SK-N-SH treated with all-trans-retinoic acid at 6 μM for 48 hours (cell line): Measurements from ENCODE around the gene PRTFDC1.

Experiments
- ATAC-seq: fragments of 200-7000 bp; cut with Tn5 transposase; 3 replicates; pipeline ENCODE4 v1.9.1; 2020; ENCODE audit warnings: mild to moderate bottlenecking, moderate library complexity
- ARNTL ChIP-seq: fragments of 450-650 bp; formaldehyde crosslinking; IDR thresholded peaks from 2 replicates; pipeline ENCODE4 v1.5.0; 2020; ENCODE audit warnings: low read depth, mild to moderate bottlenecking, moderate library complexity, borderline replicate concordance
- CSDC2 ChIP-seq: fragments of 250-450 bp; sonication (Bioruptor Pico); IDR thresholded peaks from 2 replicates; pipeline ENCODE4 v1.5.0; 2020; ENCODE audit warnings: mild to moderate bottlenecking, moderate library complexity
- ESRRG ChIP-seq: fragments of 250-450 bp; sonication (Bioruptor Pico); IDR thresholded peaks from 2 replicates; pipeline ENCODE4 v1.6.1; 2021; ENCODE audit warnings: mild to moderate bottlenecking
- ISL1 ChIP-seq: fragments of 250-450 bp; sonication (Bioruptor Pico); IDR thresholded peaks from 2 replicates; pipeline ENCODE4 v2.1.2; 2022; ENCODE audit warnings: mild to moderate bottlenecking, moderate library complexity
- PATZ1 ChIP-seq: fragments of 250-450 bp; sonication (Bioruptor Pico); IDR thresholded peaks from 2 replicates; pipeline ENCODE4 v1.8.0; 2020; ENCODE audit warnings: mild to moderate bottlenecking, moderate library complexity, borderline replicate concordance
- POU6F1 ChIP-seq: fragments of 250-450 bp; sonication (Bioruptor Pico); IDR thresholded peaks from 2 replicates; pipeline ENCODE4 v1.8.0; 2021; ENCODE audit warnings: low read depth, mild to moderate bottlenecking, moderate library complexity, borderline replicate concordance
- PPARA ChIP-seq: fragments of 250-450 bp; sonication (Bioruptor Pico); IDR thresholded peaks from 2 replicates; pipeline ENCODE4 v1.5.0; 2020; ENCODE audit warnings: mild to moderate bottlenecking, borderline replicate concordance
- RARB ChIP-seq: fragments of 250-450 bp; sonication (Bioruptor Pico); IDR thresholded peaks from 2 replicates; pipeline ENCODE4 v1.8.0; 2021; ENCODE audit warnings: mild to moderate bottlenecking, moderate library complexity
- SNAI2 ChIP-seq: fragments of 250-450 bp; sonication (Bioruptor Pico); IDR thresholded peaks from 2 replicates; pipeline ENCODE4 v1.5.0; 2020; ENCODE audit warnings: mild to moderate bottlenecking, moderate library complexity
- TCF4 ChIP-seq: fragments of 250-450 bp; sonication (Bioruptor Pico); IDR thresholded peaks from 2 replicates; pipeline ENCODE4 v1.8.0; 2021; ENCODE audit warnings: mild to moderate bottlenecking, moderate library complexity, borderline replicate concordance
- TOX ChIP-seq: fragments of 250-450 bp; sonication (Bioruptor Pico); IDR thresholded peaks from 2 replicates; pipeline ENCODE4 v1.8.0; 2021; ENCODE audit warnings: mild to moderate bottlenecking, moderate library complexity, borderline replicate concordance
- TSHZ2 ChIP-seq: fragments of 250-450 bp; sonication (Bioruptor Pico); IDR thresholded peaks from 2 replicates; pipeline ENCODE4 v1.5.0; 2020; ENCODE audit warnings: mild to moderate bottlenecking, moderate library complexity
- ZC3H10 ChIP-seq: fragments of 250-450 bp; sonication (Bioruptor Pico); IDR thresholded peaks from 2 replicates; pipeline ENCODE4 v1.5.1; 2021; ENCODE audit warnings: mild to moderate bottlenecking, moderate library complexity
- ZFP3 ChIP-seq: fragments of 250-450 bp; sonication (Bioruptor Pico); IDR thresholded peaks from 2 replicates; pipeline ENCODE4 v1.5.0; 2020; ENCODE audit warnings: mild to moderate bottlenecking, moderate library complexity
- ZNF565 ChIP-seq: fragments of 450-650 bp; formaldehyde crosslinking; conservative IDR thresholded peaks from 2 replicates; pipeline ENCODE4 v1.5.0; 2020; ENCODE audit warnings: low read depth, mild to moderate bottlenecking, moderate library complexity
- ZNF70 ChIP-seq: fragments of 450-650 bp; formaldehyde crosslinking; IDR thresholded peaks from 2 replicates; pipeline ENCODE4 v1.5.0; 2020; ENCODE audit warnings: mild to moderate bottlenecking, moderate library complexity
- ZNF8 ChIP-seq: fragments of 450-650 bp; formaldehyde crosslinking; IDR thresholded peaks from 2 replicates; pipeline ENCODE4 v1.5.0; 2020; ENCODE audit warnings: mild to moderate bottlenecking, moderate library complexity
- TF ChIP-seq, protein P1 (sequence below): fragments of 250-450 bp; sonication (Bioruptor Pico); IDR thresholded peaks from 2 replicates; pipeline ENCODE4 v1.5.1; 2020; ENCODE audit warnings: low read depth, mild to moderate bottlenecking, moderate library complexity

The PRTFDC1 gene

DNA sequence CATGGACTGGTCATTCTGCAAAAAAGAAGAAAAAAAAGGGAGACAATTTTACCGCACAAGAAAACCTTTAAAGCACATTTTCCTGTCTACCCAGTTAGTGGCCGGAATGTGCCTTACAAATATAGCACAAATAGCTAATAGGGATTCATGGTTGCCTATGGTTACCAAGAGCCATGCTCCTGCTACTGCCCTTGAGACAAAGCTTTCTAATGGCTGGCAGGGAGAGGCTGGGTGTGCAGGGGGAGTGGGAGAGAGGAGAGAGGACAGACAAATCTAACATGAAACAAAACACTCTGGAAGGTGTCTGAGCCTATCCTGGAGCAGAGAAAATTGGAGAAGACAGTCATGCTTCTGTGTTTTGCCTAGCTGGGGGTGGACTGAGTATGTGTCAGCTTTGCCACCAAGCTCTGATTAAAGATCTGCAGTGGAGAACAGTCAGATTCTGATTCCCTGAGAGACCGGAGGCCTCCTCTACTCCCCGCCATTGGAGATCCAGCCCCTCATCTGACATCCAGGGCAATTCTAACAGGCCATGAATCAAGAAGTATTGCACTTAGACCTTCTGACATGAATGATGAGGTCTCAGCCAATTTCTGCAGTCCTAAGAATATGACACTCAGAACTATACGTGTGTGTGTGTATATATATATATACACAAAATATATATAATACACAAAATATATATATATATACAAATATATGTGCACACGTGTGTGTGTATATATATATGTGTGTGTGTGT, 80.2 kb downstream of the PRTFDC1 start:
- peak; percentile 83 for ATAC-seq
- TF ChIP-seq SNAI2 (no peak), ARNTL (CRISPR knock-in tag) (no peak), TCF4 (CRISPR knock-in tag) (no peak), ZNF565 (CRISPR knock-in tag) (no peak)

DNA sequence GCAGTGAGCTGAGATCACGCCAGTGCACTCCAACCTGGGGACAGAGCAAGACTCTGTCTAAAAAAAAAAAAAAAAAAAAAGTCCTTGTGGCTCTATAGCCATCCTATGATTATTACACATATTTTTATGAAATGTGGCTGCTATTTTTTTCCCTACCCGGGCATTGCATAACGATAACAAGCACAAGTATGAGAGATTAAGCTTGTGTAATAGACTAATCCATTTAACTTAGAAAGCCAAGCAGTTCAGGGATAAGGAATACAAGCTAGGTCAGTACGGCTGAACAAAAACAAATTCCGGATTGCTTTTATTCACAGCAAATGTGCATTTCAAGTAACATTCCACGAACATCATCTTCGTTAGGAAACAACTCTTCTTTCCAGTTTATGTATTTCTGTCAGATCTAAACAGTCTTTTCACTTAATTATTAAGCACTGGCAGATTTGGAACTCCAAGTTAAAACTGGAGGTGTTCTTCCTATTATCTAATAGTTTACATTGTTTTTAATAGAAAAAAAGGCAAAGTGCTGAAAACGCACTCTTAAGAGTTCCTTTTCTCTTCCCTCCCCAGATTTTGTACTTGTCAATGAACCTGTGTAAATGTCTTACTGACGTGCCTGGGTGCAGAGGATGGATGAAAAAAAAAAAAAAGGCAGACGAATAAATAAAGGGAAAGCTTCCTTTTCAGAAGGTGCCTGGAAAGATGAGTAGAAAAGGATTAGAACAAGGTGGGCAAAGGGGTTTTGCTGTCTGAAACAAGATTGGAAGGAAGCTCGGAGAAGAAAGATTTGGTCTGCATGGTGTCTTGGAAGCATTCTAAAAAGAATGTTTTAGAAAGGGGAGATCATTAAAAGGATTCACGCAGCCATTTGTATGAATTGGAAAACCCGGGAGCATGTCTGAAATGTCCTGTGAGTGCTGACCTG, 81.1 kb downstream of the PRTFDC1 start:
- TF ChIP-seq ARNTL (CRISPR knock-in tag), result no peak
- TF ChIP-seq TSHZ2 (CRISPR knock-in tag), result no peak
- peak; percentile 42 for TF ChIP-seq ISL1 (CRISPR knock-in tag)
- TF ChIP-seq TCF4 (CRISPR knock-in tag), result no peak
- no peak for ATAC-seq

GRCh38 chr10:24869354-24870015, 82.9 kb downstream of the PRTFDC1 start:
- 0 out of 3 replicates have a peak, but pooled peaks have one; percentile 9 for ATAC-seq
- TF ChIP-seq PPARA (CRISPR knock-in tag) (no peak), ISL1 (CRISPR knock-in tag) (peak; percentile 26; the same call in 1 of the 2 replicates)

GRCh38 chr10:24866604-24867583, 85.5 kb downstream of the PRTFDC1 start:
- TF ChIP-seq TOX (CRISPR knock-in tag) (no peak), RARB (no peak), ZNF70 (CRISPR knock-in tag) (no peak), ZNF8 (no peak), ESRRG (CRISPR knock-in tag) (no peak), CSDC2 (CRISPR knock-in tag) (no peak), TSHZ2 (CRISPR knock-in tag) (no peak), PATZ1 (CRISPR knock-in tag) (no peak), ZFP3 (no peak), SNAI2 (no peak), ARNTL (CRISPR knock-in tag) (no peak), POU6F1 (CRISPR knock-in tag) (no peak), ZC3H10 (peak; percentile 49; the same call in 1 of the 2 replicates), TCF4 (CRISPR knock-in tag) (no peak), PPARA (CRISPR knock-in tag) (no peak), ISL1 (CRISPR knock-in tag) (peak; percentile 49; the same call in 1 of the 2 replicates)
- TF ChIP-seq, protein P1, sequence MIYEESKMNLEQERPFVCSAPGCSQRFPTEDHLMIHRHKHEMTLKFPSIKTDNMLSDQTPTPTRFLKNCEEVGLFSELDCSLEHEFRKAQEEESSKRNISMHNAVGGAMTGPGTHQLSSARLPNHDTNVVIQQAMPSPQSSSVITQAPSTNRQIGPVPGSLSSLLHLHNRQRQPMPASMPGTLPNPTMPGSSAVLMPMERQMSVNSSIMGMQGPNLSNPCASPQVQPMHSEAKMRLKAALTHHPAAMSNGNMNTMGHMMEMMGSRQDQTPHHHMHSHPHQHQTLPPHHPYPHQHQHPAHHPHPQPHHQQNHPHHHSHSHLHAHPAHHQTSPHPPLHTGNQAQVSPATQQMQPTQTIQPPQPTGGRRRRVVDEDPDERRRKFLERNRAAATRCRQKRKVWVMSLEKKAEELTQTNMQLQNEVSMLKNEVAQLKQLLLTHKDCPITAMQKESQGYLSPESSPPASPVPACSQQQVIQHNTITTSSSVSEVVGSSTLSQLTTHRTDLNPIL (CRISPR knock-in tag), result no peak
- ATAC-seq, result peak; percentile 77
